ENCODE data around the gene PCDHGB1.

GRCh38 chr5:141389153-141390042 lies 39.5 kb downstream of the PCDHGB1 start:
- no peak for TF ChIP-seq CTCF (IDR thresholded peaks at IDR 0.05)
- TF ChIP-seq POLR2A (IDR thresholded peaks at IDR 0.05) = no peak
- no peak for TF ChIP-seq POLR2AphosphoS5 (IDR thresholded peaks at IDR 0.05)

All from breast epithelium (tissue), 3 donors.